Astrocyte (in vitro differentiated cells and primary cell): Measurements from ENCODE around the gene ANKRD61.

Experiments used
- CTCF ChIP-seq: IDR thresholded peaks from 2 replicates; pipeline ENCODE4 v1.5.1; 2011; ENCODE audit warnings: low read depth, mild to moderate bottlenecking, inconsistent platforms, low read length, moderate library complexity; ENCODE audit not compliant: insufficient read depth
- EZH2 ChIP-seq: IDR thresholded peaks from 2 replicates; pipeline ENCODE4 v1.6.1; 2012; ENCODE audit warnings: mild to moderate bottlenecking, low read length, inconsistent platforms; ENCODE audit not compliant: insufficient read depth

- peak; percentile 69 for TF ChIP-seq CTCF
- TF ChIP-seq EZH2, result no peak
These were observed 33.9 kb upstream of the ANKRD61 start for GRCh38 chr7:5997210-5997808.
